Epithelial cell of esophagus (primary cell): ENCODE data around the gene ASZ1.

Experiments
- DNase-seq: peaks from one replicate; pipeline ENCODE4 v3.0.0; 2010; ENCODE audit warnings: low read depth
- H3K4me3 ChIP-seq: 2 replicates; pipeline ENCODE4 v1.5.1; 2011; ENCODE audit warnings: mild to moderate bottlenecking, low read length, control low read depth
- CTCF ChIP-seq: IDR thresholded peaks from 2 replicates; pipeline ENCODE4 v1.5.1; 2011; ENCODE audit warnings: low read depth, mild to moderate bottlenecking, low read length, control low read depth, inconsistent platforms; ENCODE audit not compliant: insufficient read depth; ENCODE audit errors: missing control alignments

ASZ1 gene

GRCh38 chr7:117375380-117375779 is 51.9 kb downstream of the ASZ1 start:
- peak; percentile 40 for TF ChIP-seq CTCF
- DNase-seq = peak; percentile 12
- H3K4me3 ChIP-seq = no peak overlapping the region

GRCh38 chr7:117372073-117372472 is 55.2 kb downstream of the ASZ1 start:
- TF ChIP-seq CTCF = no peak
- DNase-seq = no peak
- no peak overlapping the region for H3K4me3 ChIP-seq

- no peak for TF ChIP-seq CTCF
- H3K4me3 ChIP-seq = no peak overlapping the region
- no peak for DNase-seq
Observed at GRCh38 chr7:117364339-117365080, 62.8 kb downstream of the ASZ1 start.

GRCh38 chr7:117362294-117362888 is 64.9 kb downstream of the ASZ1 start:
- no peak for TF ChIP-seq CTCF
- DNase-seq = no peak
- H3K4me3 ChIP-seq = no peak overlapping the region

DNA sequence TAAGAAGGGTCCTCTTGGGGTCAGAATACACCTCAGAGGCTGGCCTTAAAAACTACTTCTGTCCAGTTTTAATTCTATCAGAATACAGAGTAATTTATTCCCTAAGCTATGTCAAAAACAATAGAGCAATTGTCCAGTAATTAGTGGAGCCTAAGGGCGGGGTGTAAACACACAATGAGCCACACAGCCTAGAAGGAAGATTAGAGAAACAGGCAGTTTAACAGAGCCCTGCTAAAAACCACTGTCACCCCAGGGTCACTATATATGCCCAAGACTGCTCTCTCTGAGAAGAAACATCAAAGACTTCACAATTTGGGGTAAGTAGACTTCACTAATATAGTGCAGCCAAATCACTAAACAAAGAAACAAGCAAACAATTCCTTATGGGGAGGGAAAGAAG is 77.3 kb downstream of the ASZ1 start:
- no peak for DNase-seq
- no peak for TF ChIP-seq CTCF
- H3K4me3 ChIP-seq = no peak overlapping the region

DNA sequence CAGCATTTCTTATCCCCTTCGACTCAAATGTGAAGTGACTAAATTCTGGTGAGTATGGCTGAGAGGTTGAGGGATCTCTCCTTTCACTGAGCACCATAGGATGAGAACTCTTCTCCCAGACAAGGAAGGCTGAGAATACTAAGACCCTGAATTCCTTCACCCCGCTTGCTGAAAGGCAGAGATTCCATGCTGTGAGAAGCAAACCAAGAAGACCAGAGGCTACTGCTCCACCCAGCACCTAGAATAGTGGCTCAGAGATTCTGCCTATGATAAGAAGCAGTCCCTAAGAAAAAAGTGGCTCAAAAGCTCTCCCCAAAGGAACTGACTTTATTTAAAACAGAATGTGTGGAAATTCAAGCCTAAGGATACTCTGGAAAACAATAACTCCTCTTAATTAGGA is 77.7 kb downstream of the ASZ1 start:
- TF ChIP-seq CTCF = no peak
- no peak for DNase-seq
- no peak overlapping the region for H3K4me3 ChIP-seq
